HL-60 (cell line): ENCODE data around the gene TDRD10.

Experiments used
- DNase-seq, 2 experiments: peaks; one replicate each; pipeline ENCODE4 v3.0.0-alpha.2; 2010 to 2020; ENCODE audit warnings: low read depth in 1 of 2, low spot score in 1 of 2
- H3K27ac ChIP-seq: fragments of 250-450 bp; sonication (Bioruptor Pico); replicated peaks from 2 replicates; pipeline ENCODE4 v1.5.1; 2020; ENCODE audit warnings: mild to moderate bottlenecking, moderate library complexity
- H3K27me3 ChIP-seq: fragments of 250-450 bp; sonication (Bioruptor Pico); 2 replicates; pipeline ENCODE4 v1.5.1; 2021; ENCODE audit warnings: mild to moderate bottlenecking, moderate library complexity; ENCODE audit not compliant: insufficient read depth, poor library complexity, severe bottlenecking
- H3K4me3 ChIP-seq: replicated peaks from 2 replicates; pipeline ENCODE4 v1.5.1; 2011; ENCODE audit warnings: mild to moderate bottlenecking, control low read depth, low read length; ENCODE audit not compliant: insufficient read depth
- GABPA ChIP-seq: IDR thresholded peaks from 2 replicates; pipeline ENCODE4 v1.6.1; 2012; ENCODE audit warnings: low read depth
- POLR2AphosphoS5 ChIP-seq: IDR thresholded peaks from 2 replicates; pipeline ENCODE4 v1.6.1; 2012; ENCODE audit warnings: low read depth
- SPI1 ChIP-seq: IDR thresholded peaks from 2 replicates; pipeline ENCODE4 v1.6.1; 2012; ENCODE audit warnings: low read depth, mild to moderate bottlenecking, borderline replicate concordance
- TF ChIP-seq, protein P1 (sequence below): IDR thresholded peaks from 2 replicates; pipeline ENCODE4 v1.6.1; 2012; ENCODE audit warnings: low read depth; ENCODE audit not compliant: insufficient replicate concordance
- TF ChIP-seq, protein P2 (sequence below): IDR thresholded peaks from one replicate; pipeline ENCODE4 v1.5.1; 2011; ENCODE audit warnings: low read length, control low read depth, inconsistent platforms; ENCODE audit not compliant: insufficient read depth

TDRD10 gene

DNA sequence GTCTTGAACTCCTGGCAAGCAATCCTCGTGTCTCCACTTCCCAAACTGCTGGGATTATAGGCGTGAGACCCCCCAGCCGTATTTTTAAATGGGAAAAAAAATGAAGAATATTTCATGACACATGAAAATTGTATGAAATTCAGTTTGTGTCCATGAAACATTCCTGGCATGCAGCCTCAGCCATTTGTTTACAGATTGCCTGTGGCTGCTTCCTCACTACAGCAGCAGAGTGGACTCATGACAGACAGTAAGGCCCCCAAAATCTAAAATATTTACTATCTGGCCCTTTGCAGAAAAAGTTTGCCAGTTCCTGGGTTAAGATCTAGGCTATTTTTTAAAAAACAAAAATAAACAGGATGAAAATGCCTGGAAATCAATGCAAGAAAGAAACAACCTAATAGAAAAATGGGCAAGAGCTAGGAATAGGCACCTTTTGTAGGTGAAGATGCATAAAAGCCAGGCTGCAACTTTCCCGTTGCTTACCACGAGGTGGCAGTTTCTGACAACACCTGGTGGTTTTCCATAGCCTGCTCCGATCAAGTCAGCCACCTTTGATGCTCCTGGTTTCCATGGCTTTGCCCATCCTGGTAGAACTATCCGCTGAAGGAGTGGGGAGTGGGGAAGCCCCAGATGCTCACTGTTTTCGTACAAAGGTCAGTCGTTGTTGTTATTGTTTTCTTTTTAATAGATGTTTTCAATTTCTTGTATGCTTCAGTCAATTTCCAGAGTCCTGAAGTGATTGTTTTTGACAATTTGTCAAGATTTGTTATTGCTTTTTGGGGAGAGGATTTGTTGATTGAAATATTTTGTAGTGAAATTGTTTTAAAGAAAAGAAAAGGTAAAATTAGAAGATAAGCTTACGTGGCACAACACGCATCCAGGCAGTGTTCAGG is 32.2 kb downstream of the TDRD10 start:
- no peak for DNase-seq

DNA sequence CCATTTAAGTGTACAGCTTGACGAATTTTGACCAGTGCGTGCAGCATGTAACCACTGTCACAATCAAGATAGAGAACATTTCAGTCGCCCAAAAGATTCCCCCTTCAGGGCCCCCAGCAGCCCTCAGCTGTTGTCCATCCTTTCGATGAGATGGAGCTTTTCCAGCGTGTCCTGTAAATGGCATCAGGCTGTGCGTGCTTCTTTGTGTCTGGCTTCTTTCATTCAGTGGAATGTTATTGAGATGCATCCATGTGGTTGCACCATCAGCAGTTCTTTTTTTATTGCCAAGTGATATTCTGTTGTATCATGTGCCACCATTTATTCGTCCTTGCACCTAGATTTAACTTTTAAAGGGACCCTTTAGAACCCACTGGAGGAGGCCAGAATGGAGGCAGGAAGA is 34.6 kb downstream of the TDRD10 start:
- no peak for DNase-seq
- peaks cover 2% of the 10 kb centered on the region for H3K27me3 ChIP-seq

More for the DNA sequence above, 32.2 kb downstream of the TDRD10 start:
- H3K27ac ChIP-seq, result no peak overlapping the region
- TF ChIP-seq SPI1 (no peak), GABPA (no peak), POLR2AphosphoS5 (no peak)
- TF ChIP-seq, protein P1, sequence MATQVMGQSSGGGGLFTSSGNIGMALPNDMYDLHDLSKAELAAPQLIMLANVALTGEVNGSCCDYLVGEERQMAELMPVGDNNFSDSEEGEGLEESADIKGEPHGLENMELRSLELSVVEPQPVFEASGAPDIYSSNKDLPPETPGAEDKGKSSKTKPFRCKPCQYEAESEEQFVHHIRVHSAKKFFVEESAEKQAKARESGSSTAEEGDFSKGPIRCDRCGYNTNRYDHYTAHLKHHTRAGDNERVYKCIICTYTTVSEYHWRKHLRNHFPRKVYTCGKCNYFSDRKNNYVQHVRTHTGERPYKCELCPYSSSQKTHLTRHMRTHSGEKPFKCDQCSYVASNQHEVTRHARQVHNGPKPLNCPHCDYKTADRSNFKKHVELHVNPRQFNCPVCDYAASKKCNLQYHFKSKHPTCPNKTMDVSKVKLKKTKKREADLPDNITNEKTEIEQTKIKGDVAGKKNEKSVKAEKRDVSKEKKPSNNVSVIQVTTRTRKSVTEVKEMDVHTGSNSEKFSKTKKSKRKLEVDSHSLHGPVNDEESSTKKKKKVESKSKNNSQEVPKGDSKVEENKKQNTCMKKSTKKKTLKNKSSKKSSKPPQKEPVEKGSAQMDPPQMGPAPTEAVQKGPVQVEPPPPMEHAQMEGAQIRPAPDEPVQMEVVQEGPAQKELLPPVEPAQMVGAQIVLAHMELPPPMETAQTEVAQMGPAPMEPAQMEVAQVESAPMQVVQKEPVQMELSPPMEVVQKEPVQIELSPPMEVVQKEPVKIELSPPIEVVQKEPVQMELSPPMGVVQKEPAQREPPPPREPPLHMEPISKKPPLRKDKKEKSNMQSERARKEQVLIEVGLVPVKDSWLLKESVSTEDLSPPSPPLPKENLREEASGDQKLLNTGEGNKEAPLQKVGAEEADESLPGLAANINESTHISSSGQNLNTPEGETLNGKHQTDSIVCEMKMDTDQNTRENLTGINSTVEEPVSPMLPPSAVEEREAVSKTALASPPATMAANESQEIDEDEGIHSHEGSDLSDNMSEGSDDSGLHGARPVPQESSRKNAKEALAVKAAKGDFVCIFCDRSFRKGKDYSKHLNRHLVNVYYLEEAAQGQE, result no peak
- TF ChIP-seq, protein P2, sequence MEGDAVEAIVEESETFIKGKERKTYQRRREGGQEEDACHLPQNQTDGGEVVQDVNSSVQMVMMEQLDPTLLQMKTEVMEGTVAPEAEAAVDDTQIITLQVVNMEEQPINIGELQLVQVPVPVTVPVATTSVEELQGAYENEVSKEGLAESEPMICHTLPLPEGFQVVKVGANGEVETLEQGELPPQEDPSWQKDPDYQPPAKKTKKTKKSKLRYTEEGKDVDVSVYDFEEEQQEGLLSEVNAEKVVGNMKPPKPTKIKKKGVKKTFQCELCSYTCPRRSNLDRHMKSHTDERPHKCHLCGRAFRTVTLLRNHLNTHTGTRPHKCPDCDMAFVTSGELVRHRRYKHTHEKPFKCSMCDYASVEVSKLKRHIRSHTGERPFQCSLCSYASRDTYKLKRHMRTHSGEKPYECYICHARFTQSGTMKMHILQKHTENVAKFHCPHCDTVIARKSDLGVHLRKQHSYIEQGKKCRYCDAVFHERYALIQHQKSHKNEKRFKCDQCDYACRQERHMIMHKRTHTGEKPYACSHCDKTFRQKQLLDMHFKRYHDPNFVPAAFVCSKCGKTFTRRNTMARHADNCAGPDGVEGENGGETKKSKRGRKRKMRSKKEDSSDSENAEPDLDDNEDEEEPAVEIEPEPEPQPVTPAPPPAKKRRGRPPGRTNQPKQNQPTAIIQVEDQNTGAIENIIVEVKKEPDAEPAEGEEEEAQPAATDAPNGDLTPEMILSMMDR, result no peak
- peaks cover 2% of the 10 kb centered on the region for H3K27me3 ChIP-seq
- H3K4me3 ChIP-seq, result no peak overlapping the region

DNA sequence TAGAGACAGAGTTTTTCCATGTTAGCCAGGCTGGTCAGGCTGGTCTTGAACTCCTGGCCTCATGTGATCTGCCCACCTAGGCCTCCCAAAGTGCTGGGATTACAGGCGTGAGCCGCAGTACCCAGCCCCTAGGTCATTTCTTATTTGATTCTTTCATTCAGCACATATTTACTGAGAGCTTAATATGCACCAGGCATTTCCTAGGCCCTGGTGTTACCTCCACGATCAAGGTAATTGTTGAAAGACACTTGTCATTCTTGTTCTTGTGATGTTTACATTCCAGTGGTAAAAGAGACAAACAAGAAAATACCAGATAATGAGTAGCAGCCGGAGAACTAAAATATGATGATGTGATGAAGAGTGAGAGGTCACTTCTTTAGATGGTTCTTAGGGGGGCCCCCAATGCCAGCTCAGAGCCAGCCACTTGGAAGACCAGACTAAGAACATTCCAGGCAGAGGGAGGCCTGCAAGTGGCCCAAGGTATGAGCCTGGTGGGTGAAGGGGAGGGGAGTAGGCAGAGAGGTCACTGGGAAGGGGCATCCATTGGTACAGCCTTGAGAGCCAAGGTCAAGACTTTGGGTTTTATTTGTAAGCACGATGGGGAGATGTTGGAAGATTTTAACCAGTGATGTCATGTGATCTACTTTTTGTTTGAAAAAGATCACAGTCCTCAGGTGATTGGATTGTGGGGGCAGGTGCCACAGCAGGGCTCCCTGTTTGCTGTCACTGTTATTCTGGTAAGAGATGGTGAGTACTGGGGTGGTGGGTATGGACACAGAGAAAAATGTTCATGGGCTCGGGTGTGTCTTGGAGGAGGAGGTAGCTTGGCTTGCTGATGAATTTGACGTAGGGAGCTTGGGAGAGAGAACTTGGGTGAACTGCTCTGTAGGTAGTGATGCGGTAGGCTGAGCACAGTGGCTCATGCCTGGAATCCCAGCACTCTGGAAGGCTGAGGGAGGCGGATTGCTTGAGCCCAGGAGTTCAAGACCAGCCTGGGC is 37.8 kb downstream of the TDRD10 start:
- Histone ChIP-seq H3K27ac (no peak overlapping the region), H3K4me3 (no peak overlapping the region), H3K27me3 (peaks cover 4% of the 10 kb centered on the region)
- DNase-seq, result no peak
- TF ChIP-seq, protein P1, result no peak
- TF ChIP-seq, protein P2, result no peak
- TF ChIP-seq SPI1 (no peak), POLR2AphosphoS5 (no peak), GABPA (no peak)

More for the DNA sequence above, 34.6 kb downstream of the TDRD10 start:
- H3K27ac ChIP-seq, result no peak overlapping the region
- no peak for TF ChIP-seq GABPA
- no peak overlapping the region for H3K4me3 ChIP-seq

DNA sequence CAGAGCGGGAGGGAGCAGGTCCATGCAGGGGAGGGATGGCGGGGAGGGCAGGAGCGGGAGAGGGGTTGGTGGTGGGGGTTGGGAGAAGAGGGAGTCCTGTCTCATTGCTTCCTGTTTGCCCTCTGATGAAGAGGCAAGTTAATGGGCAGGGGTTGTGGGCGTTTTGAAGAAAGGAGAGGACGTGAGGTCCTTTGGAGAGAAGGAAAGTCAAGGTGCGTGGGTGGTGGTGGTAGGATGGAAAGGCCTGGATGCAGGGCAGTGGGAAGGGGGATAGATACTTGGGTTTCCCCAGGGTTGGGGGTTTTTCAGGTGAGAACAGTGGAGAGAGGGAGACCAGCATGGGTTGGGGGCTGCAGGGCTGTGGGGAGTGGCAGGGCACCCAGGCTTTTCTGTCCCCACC is 39.2 kb downstream of the TDRD10 start:
- Histone ChIP-seq H3K4me3 (no peak overlapping the region), H3K27ac (no peak overlapping the region)
- DNase-seq, result no peak

More for the DNA sequence above, 39.2 kb downstream of the TDRD10 start:
- peaks cover 4% of the 10 kb centered on the region for H3K27me3 ChIP-seq
- TF ChIP-seq, protein P2, result no peak
- TF ChIP-seq POLR2AphosphoS5 (no peak), SPI1 (no peak), GABPA (no peak)
- TF ChIP-seq, protein P1, result no peak
